Nephron progenitor cell (in vitro differentiated cells): Measurements from ENCODE around the gene HDAC7.
"Not testable (repeated sequence)": the region's sequence is repeated elsewhere in the genome, so short reads cannot be mapped to it uniquely, and the experiment has no call there.

Source experiments
- DNase-seq: peaks from one replicate; pipeline ENCODE4 v3.0.0; 2021
- H3K27ac Mint-ChIP-seq: 2 replicates; pipeline ENCODE4 v1.8.0; 2021; ENCODE audit warnings: mild to moderate bottlenecking, moderate library complexity, mixed read lengths
- H3K27me3 Mint-ChIP-seq: 2 replicates; pipeline ENCODE4 v1.8.0; 2021; ENCODE audit warnings: mild to moderate bottlenecking, low read depth, mixed read lengths; ENCODE audit not compliant: poor library complexity
- H3K36me3 Mint-ChIP-seq: 2 replicates; pipeline ENCODE4 v1.8.0; 2021; ENCODE audit warnings: low read depth, mixed read lengths
- H3K4me1 Mint-ChIP-seq: 2 replicates; pipeline ENCODE4 v1.8.0; 2021; ENCODE audit warnings: mixed read lengths
- H3K4me3 Mint-ChIP-seq: 2 replicates; pipeline ENCODE4 v1.8.0; 2021; ENCODE audit warnings: mild to moderate bottlenecking, moderate library complexity, mixed read lengths
- H3K9me3 Mint-ChIP-seq: 2 replicates; pipeline ENCODE4 v1.8.0; 2021; ENCODE audit warnings: mild to moderate bottlenecking, moderate library complexity, mixed read lengths
- TF ChIP-seq, protein P1 (sequence below): fragments of 200-600 bp; sonication (generic); IDR thresholded peaks from 2 replicates; pipeline ENCODE4 v1.5.0; 2021; ENCODE audit warnings: antibody characterized with exemption

HDAC7 gene

DNA sequence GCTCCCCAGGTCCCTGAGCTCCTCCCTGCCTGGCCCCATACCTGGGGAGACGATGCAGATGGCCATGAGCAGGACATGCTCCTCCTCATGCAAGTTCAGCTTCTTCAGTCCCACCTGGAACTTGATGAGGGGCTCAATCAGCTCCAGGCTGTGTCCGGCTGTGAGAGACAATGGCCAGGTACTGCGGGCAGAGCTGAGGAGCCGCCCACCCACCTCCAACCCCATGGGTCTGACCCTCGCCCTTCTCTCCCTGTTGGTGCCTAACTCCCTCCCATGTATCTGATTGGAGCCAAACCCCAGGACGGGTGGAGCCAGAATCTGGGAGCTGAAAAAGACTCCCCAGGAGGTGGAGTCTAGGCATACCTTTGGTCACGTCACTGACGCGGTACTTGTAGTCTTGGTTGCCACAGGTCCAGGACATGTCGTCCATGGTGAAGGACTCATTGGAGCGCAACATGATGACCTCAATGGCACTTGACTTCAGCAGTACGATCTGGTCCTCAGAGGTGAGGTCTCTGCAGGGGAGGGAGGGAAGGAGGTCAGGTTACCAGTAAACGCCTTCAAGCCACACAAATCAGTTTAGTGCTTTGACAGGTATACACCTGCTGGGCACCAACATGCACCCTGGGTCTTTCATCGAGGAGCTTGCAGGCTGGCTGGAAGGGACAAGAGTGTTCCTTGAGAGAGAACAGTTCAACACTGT, 26.7 kb upstream of the HDAC7 start:
- DNase-seq = no peak
- TF ChIP-seq, protein P1, sequence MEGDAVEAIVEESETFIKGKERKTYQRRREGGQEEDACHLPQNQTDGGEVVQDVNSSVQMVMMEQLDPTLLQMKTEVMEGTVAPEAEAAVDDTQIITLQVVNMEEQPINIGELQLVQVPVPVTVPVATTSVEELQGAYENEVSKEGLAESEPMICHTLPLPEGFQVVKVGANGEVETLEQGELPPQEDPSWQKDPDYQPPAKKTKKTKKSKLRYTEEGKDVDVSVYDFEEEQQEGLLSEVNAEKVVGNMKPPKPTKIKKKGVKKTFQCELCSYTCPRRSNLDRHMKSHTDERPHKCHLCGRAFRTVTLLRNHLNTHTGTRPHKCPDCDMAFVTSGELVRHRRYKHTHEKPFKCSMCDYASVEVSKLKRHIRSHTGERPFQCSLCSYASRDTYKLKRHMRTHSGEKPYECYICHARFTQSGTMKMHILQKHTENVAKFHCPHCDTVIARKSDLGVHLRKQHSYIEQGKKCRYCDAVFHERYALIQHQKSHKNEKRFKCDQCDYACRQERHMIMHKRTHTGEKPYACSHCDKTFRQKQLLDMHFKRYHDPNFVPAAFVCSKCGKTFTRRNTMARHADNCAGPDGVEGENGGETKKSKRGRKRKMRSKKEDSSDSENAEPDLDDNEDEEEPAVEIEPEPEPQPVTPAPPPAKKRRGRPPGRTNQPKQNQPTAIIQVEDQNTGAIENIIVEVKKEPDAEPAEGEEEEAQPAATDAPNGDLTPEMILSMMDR = no peak
- no peak overlapping the region for H3K4me3 Mint-ChIP-seq
- H3K9me3 Mint-ChIP-seq = no peaks in the 10 kb centered on the region
- no peaks in the 10 kb centered on the region for H3K36me3 Mint-ChIP-seq
- no peak overlapping the region for H3K27ac Mint-ChIP-seq
- H3K4me1 Mint-ChIP-seq = peaks cover 83% of the 10 kb centered on the region
- H3K27me3 Mint-ChIP-seq = peaks cover 31% of the 10 kb centered on the region

DNA sequence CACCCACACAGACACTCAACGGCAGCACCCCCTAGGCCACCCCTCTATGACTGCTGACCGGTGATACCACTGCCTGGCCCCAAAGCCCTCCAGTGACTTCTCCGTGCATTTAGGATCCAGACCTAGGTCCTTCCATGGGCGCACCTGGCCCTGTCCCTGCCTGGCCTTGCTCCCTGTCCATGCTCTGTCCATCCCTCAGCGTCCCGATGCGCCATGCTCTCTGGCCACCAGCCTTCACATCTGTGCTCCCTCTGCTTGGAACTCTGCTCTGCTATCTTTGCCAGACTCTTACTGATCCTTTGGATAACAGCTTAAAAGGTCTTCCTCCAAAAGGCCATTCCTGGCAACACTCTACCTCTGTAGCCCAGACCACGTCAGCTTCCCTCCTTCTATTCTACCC, 25.4 kb upstream of the HDAC7 start:
- Mint-ChIP-seq H3K27ac (no peak overlapping the region), H3K27me3 (peaks cover 36% of the 10 kb centered on the region)
- no peak for DNase-seq

DNA sequence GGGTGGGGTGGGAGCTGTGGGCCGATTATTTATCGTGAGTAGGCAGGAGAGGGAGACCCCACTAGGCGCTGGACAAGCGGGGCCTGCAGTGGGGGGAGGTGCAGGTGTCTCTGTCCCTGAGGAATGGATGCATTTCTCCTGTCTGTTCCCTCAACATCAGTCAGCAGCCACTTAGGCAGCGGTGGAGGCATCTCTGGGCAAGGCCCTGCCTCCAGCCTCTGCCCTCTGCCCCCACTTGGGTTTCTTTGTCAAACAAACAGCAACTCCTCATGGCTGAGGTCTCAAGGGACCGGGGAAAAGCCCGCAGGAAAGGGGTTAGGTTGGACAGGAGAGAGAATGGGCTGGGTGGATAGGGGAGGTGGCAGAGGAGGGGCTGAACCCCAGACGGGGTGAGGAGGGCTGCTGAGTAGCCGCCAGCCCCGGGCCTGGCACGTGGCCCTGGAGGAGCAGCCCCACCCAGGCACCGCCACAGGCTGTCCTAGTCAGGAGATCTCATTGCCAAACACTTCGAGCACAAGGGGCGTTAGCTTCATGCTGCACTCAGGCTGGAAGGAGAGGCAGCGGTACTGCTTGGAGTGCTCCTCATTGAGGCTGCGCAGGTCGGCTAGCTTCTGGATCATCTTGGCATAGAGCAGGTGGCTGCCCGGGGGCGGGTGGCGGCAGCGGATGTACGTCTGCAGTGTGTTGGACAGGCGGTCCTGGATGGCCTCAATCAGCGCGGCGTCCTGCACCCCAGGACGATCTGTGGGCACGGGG, 24.7 kb upstream of the HDAC7 start:
- DNase-seq = no peak
- Mint-ChIP-seq H3K36me3 (no peaks in the 10 kb centered on the region), H3K27me3 (peaks cover 39% of the 10 kb centered on the region), H3K4me3 (no peak overlapping the region), H3K27ac (no peak overlapping the region), H3K4me1 (peaks cover 79% of the 10 kb centered on the region), H3K9me3 (no peaks in the 10 kb centered on the region)
- TF ChIP-seq, protein P1 = no peak

More for the DNA sequence above, 25.4 kb upstream of the HDAC7 start:
- Mint-ChIP-seq H3K36me3 (no peaks in the 10 kb centered on the region), H3K4me3 (peak overlapping the region; percentile 28), H3K4me1 (peaks cover 78% of the 10 kb centered on the region), H3K9me3 (no peaks in the 10 kb centered on the region)
- TF ChIP-seq, protein P1 = no peak

DNA sequence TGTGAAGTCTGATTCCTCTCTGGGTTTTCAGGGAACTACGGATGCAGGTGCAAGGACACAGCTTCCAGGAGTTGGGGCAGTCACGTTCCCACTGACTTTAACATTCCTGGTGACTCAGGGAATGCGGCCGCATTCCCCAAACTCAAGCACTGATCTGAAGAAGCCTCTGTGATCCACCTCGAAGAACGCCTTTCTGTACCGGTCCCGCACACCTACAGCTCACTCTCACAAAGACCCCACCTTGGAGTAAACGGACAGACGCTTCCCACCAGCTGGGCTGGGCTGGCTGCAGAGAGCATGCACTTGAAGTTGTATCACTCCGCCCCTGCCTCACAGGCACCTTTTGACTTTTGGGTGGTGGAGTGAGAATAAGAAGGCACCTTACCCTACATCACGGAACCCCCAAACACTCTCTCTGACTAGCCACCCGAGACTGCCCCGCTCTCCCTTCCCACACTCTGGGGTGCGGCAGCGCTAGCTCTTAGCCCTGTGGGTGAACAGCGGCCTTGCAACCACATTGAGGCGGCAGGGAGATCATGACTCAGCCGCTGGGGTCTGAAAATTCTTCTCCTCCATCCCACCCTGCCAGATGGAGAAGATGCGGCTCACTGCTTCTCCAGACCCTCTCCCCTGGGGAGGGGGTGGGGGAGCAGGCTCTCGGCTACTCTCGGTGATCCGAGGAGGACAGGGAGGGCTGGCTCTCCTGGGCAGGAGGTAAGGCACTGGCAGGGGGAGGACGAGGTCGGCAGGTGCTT, 23.7 kb upstream of the HDAC7 start:
- no peak overlapping the region for H3K4me3 Mint-ChIP-seq
- no peak overlapping the region for H3K27ac Mint-ChIP-seq
- H3K27me3 Mint-ChIP-seq = peaks cover 43% of the 10 kb centered on the region
- no peaks in the 10 kb centered on the region for H3K9me3 Mint-ChIP-seq
- TF ChIP-seq, protein P1 = no peak
- H3K36me3 Mint-ChIP-seq = no peaks in the 10 kb centered on the region
- no peak for DNase-seq
- H3K4me1 Mint-ChIP-seq = peaks cover 81% of the 10 kb centered on the region

DNA sequence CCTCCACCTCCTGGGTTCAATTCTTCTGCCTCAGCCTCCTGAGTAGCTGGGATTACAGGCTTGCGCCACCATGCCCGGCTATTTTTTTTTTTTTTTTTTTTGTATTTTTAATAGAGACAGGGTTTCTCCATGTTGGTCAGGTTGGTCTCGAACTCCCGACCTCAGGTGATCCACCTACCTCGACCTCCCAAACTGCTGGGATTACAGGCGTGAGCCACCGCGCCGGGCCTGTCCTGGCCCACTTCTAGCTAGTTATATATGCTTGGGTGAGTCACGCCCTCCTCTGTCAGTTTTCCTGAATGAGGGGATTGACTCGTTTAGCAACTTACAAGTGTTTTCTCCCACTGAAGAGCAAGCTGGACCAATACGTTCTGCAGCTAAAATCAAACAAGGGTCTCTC, 22.8 kb upstream of the HDAC7 start:
- H3K27ac Mint-ChIP-seq, H3K9me3 Mint-ChIP-seq, H3K36me3 Mint-ChIP-seq, DNase-seq, H3K4me3 Mint-ChIP-seq: not testable (repeated sequence)
- Mint-ChIP-seq H3K4me1 (peaks cover 88% of the 10 kb centered on the region), H3K27me3 (peaks cover 48% of the 10 kb centered on the region)

DNA sequence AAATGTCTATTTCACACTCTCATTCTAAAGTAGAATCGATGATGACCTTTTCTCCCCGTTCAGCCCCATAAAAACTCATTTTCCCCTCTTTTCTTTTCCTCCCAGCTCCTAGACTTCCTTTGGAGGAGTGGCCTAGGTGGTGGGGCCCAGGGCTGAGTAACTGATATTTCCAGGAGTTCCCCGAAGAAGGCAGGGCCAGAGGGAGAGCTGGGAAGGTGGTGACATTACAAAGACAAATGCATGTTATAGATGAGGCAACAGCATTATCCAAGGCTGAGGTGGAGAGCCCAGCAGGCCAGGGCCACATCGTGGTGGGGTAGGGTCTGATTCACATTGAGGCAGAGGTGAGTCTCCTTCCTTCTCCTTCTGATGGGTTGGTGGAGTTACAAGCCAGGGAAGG, 22.2 kb upstream of the HDAC7 start:
- peak overlapping the region; percentile 77 for H3K27ac Mint-ChIP-seq
- H3K4me1 Mint-ChIP-seq = peaks cover 88% of the 10 kb centered on the region
- TF ChIP-seq, protein P1 = no peak
- peak overlapping the region; percentile 11 for H3K4me3 Mint-ChIP-seq
- peaks cover 42% of the 10 kb centered on the region for H3K27me3 Mint-ChIP-seq
- H3K36me3 Mint-ChIP-seq = no peaks in the 10 kb centered on the region
- H3K9me3 Mint-ChIP-seq = no peaks in the 10 kb centered on the region
- no peak for DNase-seq
